Mucosa of gallbladder (tissue), 1 donor: ENCODE measurements around the gene TMPRSS4. TPM values are rescaled to one million over a fixed set of nuclear protein-coding genes. Genes with fewer than 3 reads are reported as not detected.

Experiments
- DNase-seq: peaks from one replicate; pipeline ENCODE4 v3.0.0-alpha.2; 2020; ENCODE audit warnings: low spot score
- total RNA-seq: library from RNA; stranded (reverse); gene quantifications from one replicate; pipeline ENCODE4 v1.2.1, GENCODE V29; 2021
- donor health status: DM: no; HTN: no; CAD: no.

The TMPRSS4 gene
- total RNA-seq, 1 donor from 2014 or later = 180 TPM

GRCh38 chr11:118135051-118135795 lies 58.3 kb downstream of the TMPRSS4 start:
- no peak for DNase-seq

DNA sequence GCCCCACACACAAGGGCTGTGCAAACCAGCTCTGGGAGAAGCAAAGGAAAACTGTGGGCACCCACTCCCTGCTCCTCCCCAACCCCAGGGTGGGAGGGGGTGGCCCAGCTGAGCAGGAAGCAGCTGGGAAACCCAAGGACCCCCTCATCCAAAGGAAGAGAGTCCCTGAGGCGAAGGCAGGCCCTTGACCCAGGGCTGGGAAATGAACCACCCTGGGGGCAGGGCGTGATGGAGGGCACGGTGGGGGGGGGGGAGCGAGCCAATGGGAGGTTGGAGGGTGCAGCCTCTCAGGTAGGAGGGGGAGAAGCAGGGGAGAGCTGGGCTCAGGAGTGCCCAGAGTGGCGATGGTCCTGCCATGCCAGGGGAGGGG lies 58.9 kb downstream of the TMPRSS4 start:
- no peak for DNase-seq

DNA sequence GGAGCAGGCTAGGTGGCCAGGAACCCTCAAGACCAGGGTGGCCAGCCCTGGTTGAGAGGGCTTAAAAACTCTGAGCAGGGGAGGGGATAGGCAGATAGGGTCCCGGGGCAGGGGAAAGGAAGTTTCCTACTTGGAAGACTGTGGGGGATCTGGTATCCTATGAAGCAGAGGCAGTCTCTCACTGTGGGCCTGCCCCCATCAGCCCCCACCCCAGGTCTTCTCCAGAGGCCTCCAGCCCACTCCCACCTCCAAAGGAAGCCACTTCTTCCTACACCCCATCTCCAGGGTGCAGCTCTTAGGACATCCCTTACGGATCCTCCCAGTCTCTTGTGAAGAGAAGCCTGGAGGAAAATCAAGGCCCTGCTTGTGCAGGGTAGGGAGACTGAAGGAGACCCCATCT lies 59.5 kb downstream of the TMPRSS4 start:
- no peak for DNase-seq

- no peak for DNase-seq
Observed at GRCh38 chr11:118136801-118137200, 59.9 kb downstream of the TMPRSS4 start.

GRCh38 chr11:118138839-118139420 lies 62.1 kb downstream of the TMPRSS4 start:
- DNase-seq = no peak

GRCh38 chr11:118139578-118139977 lies 62.7 kb downstream of the TMPRSS4 start:
- DNase-seq = no peak

DNA sequence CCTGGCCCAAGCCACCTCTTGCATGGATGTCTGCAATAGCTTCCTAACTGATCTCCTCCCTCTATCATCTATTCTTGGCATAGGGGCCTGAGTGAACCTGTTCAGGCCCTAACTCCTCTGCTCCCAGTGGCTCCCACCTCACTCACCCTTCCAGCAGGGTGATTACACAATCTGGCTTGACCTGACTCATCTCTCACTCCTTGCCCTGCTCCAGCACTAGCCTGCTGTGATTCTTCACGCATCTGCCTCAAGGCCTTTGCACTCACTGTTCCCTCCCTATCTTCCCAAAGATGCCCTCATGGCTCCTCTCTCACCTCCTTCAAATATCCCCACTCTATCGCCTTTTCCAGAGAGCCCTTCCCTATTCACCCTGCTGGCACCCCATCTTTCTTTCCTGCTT lies 65.2 kb downstream of the TMPRSS4 start:
- DNase-seq = no peak

GRCh38 chr11:118142809-118143208 lies 65.9 kb downstream of the TMPRSS4 start:
- DNase-seq = peak; percentile 18

DNA sequence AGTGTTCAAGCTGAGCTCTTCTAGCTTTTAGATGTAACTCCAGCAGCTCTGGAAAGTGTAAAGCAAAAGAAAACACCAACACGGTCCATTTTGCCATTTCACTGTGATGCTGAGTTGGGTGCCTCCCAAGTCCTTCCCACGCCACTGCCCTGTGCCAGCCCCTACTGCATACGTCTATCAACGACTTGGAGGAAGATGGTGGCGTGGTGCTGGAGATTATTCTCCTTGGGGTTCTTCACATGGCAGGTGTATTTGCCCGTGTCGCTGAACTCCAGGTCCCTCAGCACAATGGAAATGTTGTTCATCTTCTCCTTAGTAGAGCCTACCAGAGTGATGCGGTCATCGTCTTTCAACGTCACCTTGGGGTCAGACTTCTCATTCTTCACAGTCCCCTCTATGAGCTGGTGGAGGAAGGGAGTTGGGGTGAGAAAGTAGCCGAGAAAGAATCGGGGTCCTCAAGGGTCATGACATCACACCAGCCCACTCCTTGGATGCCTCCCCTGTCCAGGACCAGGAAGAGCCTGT lies 66.8 kb downstream of the TMPRSS4 start:
- no peak for DNase-seq

DNA sequence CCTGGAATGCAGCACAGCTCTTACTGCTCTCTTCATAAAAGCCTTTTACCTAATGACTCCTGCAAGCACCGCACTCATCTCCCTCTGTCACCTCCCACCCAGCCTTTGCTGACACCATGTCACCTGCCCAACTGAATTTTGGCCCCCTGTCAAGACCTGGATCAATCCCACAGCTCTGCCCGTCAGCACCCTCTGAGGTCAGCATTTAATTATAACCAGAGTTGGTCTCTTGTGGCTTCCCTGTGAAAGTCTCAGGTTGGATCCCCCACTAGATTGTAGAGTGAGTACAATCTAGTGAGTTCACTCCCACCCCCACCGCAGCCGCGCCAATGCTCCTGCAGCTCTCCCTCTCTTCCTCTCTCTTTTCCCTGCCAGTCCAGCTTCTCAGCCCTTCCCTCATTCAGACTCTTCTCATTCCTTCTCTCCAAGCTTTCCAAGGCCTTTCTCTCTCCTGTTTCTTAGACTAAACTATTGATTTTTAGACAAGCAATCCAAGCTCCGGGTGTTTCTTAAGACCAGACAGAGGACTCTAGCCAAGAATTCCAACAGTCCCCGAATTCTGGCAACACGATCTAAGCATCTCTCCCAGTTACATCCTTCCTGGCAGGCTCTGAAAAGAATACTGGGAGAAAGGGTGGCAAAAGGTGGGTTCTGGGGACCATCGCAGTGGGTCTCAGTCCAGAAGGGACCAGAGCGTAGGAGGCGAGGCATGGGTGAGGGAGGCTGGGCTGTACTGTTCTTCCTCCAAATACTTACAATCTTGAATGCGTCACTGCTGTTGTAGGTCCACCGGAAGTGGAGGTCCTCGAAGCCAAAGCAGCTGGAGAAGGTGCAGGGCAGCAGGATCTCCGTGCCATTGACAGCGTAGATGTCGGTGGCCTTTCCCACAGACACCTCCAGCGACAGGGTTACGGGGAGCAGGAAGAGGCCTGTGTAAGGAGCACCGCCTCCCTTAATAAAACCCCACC lies 67.7 kb downstream of the TMPRSS4 start:
- no peak for DNase-seq

DNA sequence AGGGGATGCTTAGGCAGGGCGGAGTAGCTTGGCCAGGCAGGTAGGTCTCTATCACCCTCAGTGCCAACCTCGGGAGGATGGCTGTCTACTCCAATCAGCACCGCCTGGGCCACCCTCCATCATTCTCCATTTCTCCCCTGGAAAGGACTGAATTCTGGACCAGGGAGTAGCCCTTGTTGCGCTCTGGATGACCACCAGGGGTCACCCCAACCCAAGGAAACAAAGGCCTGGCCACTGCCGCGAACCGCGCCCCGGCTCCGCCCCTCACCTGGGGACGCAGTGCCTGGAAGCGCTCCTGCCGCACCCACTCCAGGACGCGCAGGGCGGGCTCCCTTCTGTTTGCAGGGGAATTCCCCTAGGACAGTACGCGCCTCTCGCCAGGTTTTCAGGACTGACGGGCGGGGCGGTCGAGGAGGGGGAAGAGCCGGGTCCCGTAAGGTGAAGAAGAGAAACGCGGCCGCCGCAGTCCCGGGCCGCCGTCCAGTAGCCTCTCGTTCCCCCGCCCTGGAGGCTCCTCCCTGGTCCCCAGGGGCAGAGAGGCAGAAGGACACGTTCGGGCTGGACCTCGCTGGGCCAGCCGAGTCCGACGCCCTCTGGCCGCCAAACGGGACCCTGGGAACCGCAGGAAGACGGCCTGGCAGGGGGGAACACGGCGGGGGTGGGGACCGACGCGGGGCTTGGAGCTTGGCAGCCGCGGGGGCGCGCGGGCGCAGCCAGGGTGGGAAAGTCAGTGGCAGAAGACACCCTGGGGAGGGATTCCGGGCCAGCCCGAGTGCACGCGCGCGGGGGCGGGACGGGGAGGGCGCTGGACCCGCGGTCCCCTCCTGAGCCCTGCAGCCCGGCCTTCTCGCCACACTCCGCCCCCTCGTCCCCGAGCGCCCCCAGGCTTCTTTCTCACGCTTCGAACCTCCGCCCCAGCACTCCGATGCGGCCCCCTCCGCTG lies 68.7 kb downstream of the TMPRSS4 start:
- DNase-seq = peak; percentile 91

- no peak for DNase-seq
Observed at GRCh38 chr11:118146554-118146953, 69.7 kb downstream of the TMPRSS4 start.

DNA sequence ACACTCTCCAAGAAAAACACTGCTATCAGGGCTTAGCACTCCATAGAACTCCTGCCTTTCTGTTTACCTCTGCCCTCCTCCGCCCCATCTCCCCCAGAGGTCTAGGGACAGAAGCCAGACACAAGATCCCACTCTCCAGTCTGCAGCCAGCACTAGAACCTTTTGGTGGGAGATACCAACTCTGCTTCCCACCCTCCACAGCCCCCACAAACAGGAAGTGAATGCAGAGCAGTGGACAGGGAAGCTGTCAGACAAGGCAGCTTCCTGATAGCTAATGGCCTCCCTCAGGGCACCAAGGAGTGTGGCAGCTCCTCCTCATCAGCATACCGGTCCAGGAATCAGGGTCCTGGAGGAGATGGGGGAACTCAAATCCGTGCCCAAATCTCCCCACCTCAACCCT lies 70.6 kb downstream of the TMPRSS4 start:
- no peak for DNase-seq

DNA sequence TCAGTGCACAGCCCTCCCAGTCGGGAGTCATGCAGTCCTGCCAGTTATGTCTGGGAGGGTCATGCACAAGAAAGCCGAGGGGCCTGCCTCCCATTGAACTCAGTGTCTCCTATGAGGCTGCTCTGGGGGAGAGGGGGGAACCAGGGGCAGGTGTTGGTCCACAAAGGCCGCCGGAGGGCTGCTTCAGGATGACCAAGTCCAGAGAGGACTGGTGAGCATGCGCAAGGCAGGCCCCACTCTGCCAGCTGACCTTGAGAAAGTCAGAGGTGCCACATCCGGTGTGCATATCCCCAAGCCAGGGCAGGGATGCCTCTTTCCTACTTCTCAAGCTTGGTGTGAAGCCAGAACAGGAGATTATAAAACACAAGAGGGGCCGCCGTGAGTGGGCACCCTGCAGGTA lies 71.4 kb downstream of the TMPRSS4 start:
- no peak for DNase-seq

GRCh38 chr11:118148856-118149255 lies 72.0 kb downstream of the TMPRSS4 start:
- no peak for DNase-seq

- no peak for DNase-seq
Observed at GRCh38 chr11:118149493-118149892, 72.6 kb downstream of the TMPRSS4 start.

GRCh38 chr11:118151431-118151830 lies 74.6 kb downstream of the TMPRSS4 start:
- no peak for DNase-seq

DNA sequence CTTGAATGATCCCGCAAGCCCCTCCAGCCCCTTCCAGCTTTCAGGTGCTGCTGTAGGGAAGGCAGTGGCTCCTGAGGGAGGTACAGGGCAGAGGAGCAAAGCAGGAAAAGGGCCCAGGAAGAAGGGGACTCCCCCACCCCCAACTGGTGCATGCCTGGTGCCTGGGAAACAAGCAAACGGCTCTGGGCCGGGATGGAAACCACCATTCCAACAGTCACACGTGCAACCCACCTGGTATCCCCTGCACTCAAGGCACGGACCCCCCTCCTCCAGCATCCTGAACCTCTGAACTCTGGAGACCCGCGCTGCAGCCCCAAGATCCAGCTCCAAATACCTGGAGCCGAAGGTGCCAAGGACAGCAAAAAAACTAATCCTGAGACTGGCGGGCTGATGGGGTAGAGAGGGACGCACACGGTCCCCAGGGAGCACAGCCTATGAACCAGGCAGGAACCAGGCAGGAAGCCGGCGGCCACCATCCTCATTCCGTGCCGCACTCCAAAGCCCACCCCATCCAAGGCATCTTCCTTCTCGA lies 75.2 kb downstream of the TMPRSS4 start:
- no peak for DNase-seq

DNA sequence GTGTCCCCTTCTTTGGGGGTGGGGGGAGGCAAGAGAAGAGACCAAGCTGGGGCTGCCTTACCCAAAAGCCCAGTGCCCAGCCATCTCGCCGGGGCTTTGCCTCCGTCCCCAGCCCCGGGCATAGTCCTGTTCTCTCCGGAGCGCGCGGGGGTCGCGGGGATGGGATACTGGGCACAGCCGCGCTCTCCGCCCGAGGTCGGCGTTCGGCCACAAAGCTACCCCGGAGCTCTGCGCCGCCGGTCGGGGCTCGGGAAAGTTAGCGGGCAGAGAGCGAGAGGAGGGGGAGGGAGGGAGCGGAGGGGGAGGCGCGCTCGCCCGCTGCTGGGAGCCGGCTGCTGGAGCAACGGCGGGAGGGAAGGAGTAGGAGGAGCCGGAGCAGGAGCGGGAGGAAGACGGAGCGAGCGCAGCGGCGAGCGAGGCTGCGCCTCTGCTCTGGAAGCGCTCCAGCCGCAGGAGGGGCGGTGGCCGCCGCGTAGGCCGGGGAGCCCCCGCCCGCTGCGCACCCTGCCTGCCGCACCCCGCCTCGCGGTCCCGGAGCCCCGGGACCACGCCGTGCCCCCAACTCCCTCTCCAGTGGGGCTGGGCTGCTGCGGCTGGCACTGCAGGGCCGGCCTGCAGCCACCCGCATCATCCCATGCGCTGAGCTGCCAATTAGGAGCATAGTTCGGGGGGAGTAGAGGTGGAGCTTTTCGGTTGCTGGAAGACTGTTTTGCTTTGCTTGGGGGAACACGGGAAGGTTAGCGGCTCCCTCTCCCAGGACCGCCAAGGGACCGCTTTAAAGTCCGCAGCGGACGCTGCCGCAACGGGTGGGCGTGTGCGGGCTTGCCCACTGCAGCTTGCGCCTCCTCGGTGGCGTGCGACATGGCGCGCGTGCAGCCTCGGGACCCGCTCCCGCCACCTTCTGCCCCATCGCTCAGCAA lies 75.9 kb downstream of the TMPRSS4 start, which contains the start of gene SCN4B:
TSS of gene SCN4B (minus strand) at position 272 of the 920 bp plus-strand sequence. CDS start at position 122, 150 bp downstream.
- DNase-seq = peak; percentile 50

DNA sequence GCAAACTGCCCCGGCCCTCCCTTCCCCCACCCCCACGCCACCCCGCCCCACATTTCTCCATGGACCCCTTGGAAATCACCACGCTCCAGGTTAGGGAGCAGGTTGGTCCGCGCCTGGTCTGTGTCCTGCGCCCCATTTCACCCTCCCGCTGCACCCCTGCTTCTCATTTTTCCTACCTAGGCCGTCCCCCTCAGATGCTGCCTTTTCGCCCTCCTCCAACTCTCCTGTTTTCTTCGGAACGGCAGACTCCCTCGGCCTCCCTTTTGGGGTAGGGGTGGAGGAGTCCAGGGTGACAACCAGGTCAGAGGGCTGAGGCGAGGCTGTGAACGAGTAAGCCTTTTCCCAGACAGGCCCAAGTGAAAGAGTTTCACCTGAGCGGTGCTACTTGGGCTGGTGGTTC lies 76.6 kb downstream of the TMPRSS4 start:
- no peak for DNase-seq
